ENCODE results near the gene GREM1. TPM values are rescaled to one million over a fixed set of nuclear protein-coding genes. Genes with fewer than 3 reads are reported as not detected.

The GREM1 gene
- total and polyA plus RNA-seq, 2 of the 8 experiments (the other 6 are each of a cell fraction or from before 2014, with no cell fraction given), result 0.12 to 1.1 TPM

DNA sequence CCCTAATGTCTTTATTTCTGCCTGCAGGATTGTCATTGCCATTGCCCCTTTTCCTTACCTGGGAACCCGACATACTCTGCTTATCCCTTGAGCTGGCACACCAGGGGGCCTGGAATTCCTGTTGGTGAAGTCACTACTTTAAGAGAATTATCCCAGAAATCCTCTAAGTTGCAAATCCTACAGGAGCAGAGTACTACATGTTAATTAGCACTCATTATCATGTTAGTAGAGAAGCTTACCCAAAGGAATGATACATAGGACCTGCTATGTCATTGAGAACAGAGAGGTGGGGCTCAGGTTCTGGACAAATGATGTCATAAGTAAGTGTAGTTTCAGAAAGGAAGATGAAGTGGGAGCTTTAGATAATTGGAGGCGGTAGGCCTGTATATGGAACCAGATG, 48.9 kb upstream of the GREM1 start:
- Histone ChIP-seq H3K14ac (ENCODE audit: insufficient read length) (no peak overlapping the region), H4K91ac (replicated peaks; ENCODE audit: insufficient read length, low read length) (no peak overlapping the region), H2BK5ac (ENCODE audit: low read depth, low read length) (no peak overlapping the region), H3K9ac (replicated peaks in 1 of 4; ENCODE audit: extremely low read depth in 1 of 4, low read depth in 3 of 4, low read length in 3 of 4) (no peak overlapping the region), H3K4me3 (ENCODE audit: extremely low read depth in 1 of 4, insufficient read depth in 2 of 4, low read depth in 3 of 4, low read length in 4 of 4) (no peak overlapping the region), H4K5ac (ENCODE audit: insufficient read length, low read depth, low read length) (no peak overlapping the region), H3K36me3 (ENCODE audit: control insufficient read depth in 2 of 4, insufficient read depth in 4 of 4, low read length in 3 of 4) (no peaks in the 10 kb centered on the region), H3K4me2 (ENCODE audit: insufficient read depth in 1 of 2, low read depth in 2 of 2, low read length in 2 of 2) (peak overlapping the region in 1 of 2 experiments; percentile 27; a peak in 1 of 4 replicates), H3K4me1 (replicated peaks in 1 of 4; ENCODE audit: control insufficient read depth in 3 of 4, insufficient read depth in 4 of 4, low read length in 3 of 4) (peaks cover 5 to 16% (median 7%) of the 10 kb centered on the region in 4 experiments), H3K27me3 (replicated peaks in 1 of 4; ENCODE audit: control insufficient read depth in 3 of 4, extremely low read depth in 1 of 4, insufficient read depth in 3 of 4, low read length in 3 of 4) (no peaks in the 10 kb centered on the region), H3K23me2 (ENCODE audit: low read depth, low read length) (no peaks in the 10 kb centered on the region; the same call in 1 of the 2 replicates), H2BK12ac (ENCODE audit: low read depth, low read length) (no peak overlapping the region), H2AK5ac (ENCODE audit: low read depth, low read length) (no peak overlapping the region), H3K9me3 (ENCODE audit: insufficient read depth in 2 of 2, low read depth in 1 of 2, low read length in 1 of 2) (no peaks in the 10 kb centered on the region), H2BK120ac (replicated peaks; ENCODE audit: low read depth, low read length) (no peak overlapping the region), H3K18ac (ENCODE audit: extremely low read depth, low read length) (no peak overlapping the region), H4K8ac (ENCODE audit: extremely low read depth, insufficient read depth, low read length) (no peak overlapping the region), H3K4ac (replicated peaks; ENCODE audit: insufficient read length, low read depth, low read length) (no peak overlapping the region), H3K27ac (ENCODE audit: low read depth, low read length) (no peak overlapping the region), H3K56ac (replicated peaks; ENCODE audit: insufficient read length, low read depth, low read length) (no peak overlapping the region), H4K20me1 (replicated peaks in 1 of 2; ENCODE audit: control insufficient read depth in 1 of 2, insufficient read depth in 2 of 2, low read length in 2 of 2) (no peaks in the 10 kb centered on the region), H3K23ac (ENCODE audit: insufficient read length) (no peak overlapping the region), H3K79me2 (ENCODE audit: control insufficient read depth in 1 of 2, insufficient read depth in 2 of 2, low read length in 2 of 2) (no peaks in the 10 kb centered on the region), H3K79me1 (ENCODE audit: low read depth, low read length) (no peaks in the 10 kb centered on the region), H2AFZ (ENCODE audit: low read length) (no peak overlapping the region), H2BK20ac (ENCODE audit: low read length) (no peak overlapping the region), H2BK15ac (ENCODE audit: low read length) (no peak overlapping the region)
- ChIA-PET CTCF (ENCODE audit: partially characterized antibody) (interaction anchor here (0.5 to 2.5 kb wide), 8 partner anchors 11 to 1108 kb away, joined by 3 to 17 read pairs (median 5); no protein-coding TSS in a partner anchor), POLR2A (ENCODE audit: partially characterized antibody) (interaction anchor here (0.9 to 1.8 kb wide), 5 partner anchors 13 to 37 kb away, joined by 3 to 4 read pairs (median 3); no protein-coding TSS in a partner anchor)
- WGBS, 2 experiments (ENCODE audit: extremely low coverage in 1 of 2, insufficient coverage in 1 of 2, insufficient read length in 1 of 2, insufficient replicate concordance in 2 of 2, low coverage in 1 of 2, low lambda C conversion rate in 2 of 2, missing lambda C conversion rate in 1 of 2), result 49% methylated on average over 2 of the region's 2 CpGs; no CpG with 5 or more reads in 1 of the 2 experiments
- FAIRE-seq (peak; percentile 72), DNase-seq (ENCODE audit: low read depth in 1 of 2, low spot score in 2 of 2) (peak; percentile 51 to 65)
- TF ChIP-seq ASH2L (IDR thresholded peaks at IDR 0.05; ENCODE audit: low read length) (no peak), TBP (IDR thresholded peaks at IDR 0.05; ENCODE audit: low read depth, low read length) (no peak), TEAD4 (IDR thresholded peaks at IDR 0.05; ENCODE audit: low read depth, low read length) (peak; percentile 89), TAF1 (IDR thresholded peaks at IDR 0.05; ENCODE audit: low read depth, low read length) (no peak), GABPA (IDR thresholded peaks at IDR 0.05; ENCODE audit: borderline replicate concordance, insufficient read depth, low read length) (no peak)

Measured in H1 (cell line).